ENCODE results near the gene CCDC167. TPM values are rescaled to one million over a fixed set of nuclear protein-coding genes. Genes with fewer than 3 reads are reported as not detected.

CCDC167 gene
- total RNA-seq, 1 donor from 2014 or later = 28.3 TPM

DNA sequence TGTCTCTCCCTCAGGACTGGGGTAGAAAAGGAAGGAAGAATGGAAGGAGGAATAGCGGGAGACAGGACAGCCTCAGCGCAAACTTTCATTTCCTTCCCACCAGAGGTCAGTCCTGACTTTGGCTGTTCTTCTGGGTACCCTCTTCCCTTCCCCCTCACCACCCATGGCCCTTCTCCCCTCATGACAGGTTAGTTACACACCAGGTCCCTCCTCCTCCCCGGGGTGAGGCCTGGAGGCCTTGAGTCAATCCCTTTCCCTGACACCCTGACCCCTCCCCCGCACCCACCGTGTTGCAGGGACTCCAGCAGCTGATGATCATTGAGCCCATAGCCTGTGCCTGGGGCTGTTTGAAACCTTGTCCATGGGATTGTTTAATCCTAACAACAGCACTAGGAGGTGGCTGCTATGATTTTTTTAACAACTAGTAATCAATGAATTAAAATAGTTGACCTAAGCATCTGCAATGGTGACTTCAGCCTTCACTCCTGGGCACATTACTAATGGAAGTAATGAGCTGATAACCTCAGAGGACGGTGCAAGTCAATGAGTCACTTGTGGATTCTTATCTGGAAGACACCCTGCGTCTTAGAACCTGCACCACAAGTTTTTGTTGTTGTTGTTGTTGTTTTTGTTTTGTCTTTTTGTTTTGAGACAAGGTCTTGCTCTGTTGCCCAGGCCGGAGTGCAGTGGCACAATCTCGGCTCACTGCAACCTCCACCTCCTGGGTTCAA is 46.6 kb upstream of the CCDC167 start:
- DNase-seq (ENCODE audit: low spot score) = no peak
- Mint-ChIP-seq H3K27me3 (ENCODE audit: low read depth) (peaks cover 2% of the 10 kb centered on the region), H3K36me3 (ENCODE audit: low read depth) (no peaks in the 10 kb centered on the region), H3K27ac (ENCODE audit: unreplicated experiment) (no peak overlapping the region), H3K4me1 (ENCODE audit: low read depth) (peaks cover 5% of the 10 kb centered on the region), H3K4me3 (ENCODE audit: unreplicated experiment) (no peak overlapping the region), H3K9me3 (ENCODE audit: low read depth) (no peaks in the 10 kb centered on the region)
- TF ChIP-seq, protein P1, sequence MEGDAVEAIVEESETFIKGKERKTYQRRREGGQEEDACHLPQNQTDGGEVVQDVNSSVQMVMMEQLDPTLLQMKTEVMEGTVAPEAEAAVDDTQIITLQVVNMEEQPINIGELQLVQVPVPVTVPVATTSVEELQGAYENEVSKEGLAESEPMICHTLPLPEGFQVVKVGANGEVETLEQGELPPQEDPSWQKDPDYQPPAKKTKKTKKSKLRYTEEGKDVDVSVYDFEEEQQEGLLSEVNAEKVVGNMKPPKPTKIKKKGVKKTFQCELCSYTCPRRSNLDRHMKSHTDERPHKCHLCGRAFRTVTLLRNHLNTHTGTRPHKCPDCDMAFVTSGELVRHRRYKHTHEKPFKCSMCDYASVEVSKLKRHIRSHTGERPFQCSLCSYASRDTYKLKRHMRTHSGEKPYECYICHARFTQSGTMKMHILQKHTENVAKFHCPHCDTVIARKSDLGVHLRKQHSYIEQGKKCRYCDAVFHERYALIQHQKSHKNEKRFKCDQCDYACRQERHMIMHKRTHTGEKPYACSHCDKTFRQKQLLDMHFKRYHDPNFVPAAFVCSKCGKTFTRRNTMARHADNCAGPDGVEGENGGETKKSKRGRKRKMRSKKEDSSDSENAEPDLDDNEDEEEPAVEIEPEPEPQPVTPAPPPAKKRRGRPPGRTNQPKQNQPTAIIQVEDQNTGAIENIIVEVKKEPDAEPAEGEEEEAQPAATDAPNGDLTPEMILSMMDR (IDR thresholded peaks at IDR 0.05) = no peak

DNA sequence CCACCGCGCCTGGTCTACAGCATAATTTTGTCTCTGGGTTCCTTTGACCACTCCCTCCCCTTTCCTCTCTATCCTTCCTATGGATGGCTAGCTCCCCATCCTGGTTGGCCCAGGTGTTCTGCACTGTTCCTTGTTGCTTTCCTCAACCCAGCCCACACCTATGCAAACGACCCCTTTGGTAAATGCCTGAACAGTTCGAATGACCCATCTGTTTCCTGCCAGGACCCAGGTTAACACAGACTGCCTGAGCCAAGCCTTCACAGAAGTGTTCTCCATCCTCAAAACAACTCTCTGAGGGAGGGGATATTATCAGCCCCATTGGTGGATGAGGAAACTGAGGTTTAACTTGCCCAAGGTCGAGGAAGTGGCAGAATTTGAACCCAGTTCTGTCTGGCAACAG is 44.8 kb upstream of the CCDC167 start:
- DNase-seq (ENCODE audit: low spot score) = no peak
- no peaks in the 10 kb centered on the region for H3K9me3 Mint-ChIP-seq (ENCODE audit: low read depth)
- TF ChIP-seq, protein P1 (IDR thresholded peaks at IDR 0.05) = no peak
- peaks cover 2% of the 10 kb centered on the region for H3K27me3 Mint-ChIP-seq (ENCODE audit: low read depth)
- peaks cover 5% of the 10 kb centered on the region for H3K4me1 Mint-ChIP-seq (ENCODE audit: low read depth)
- no peak overlapping the region for H3K4me3 Mint-ChIP-seq (ENCODE audit: unreplicated experiment)
- no peak overlapping the region for H3K27ac Mint-ChIP-seq (ENCODE audit: unreplicated experiment)
- no peaks in the 10 kb centered on the region for H3K36me3 Mint-ChIP-seq (ENCODE audit: low read depth)

DNA sequence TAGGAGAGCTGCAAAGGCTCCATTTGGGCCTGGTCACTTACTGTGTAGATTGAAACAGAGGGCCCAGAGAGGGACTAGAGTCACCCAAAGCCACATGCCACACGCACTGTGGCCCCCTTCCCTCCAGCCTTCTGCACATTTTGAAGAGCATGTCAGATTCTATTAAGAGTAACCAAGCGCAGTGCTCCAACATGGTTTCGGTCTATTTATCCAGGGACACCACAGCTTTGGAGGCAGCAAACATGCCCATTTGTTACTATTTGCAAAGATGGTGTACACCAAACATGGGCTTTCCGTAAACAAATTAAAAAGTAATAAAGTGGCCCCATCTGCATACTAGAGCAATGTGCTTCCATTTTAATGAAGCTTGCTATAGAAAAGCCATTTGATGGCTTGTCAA is 43.7 kb upstream of the CCDC167 start:
- Mint-ChIP-seq H3K27me3 (ENCODE audit: low read depth) (peaks cover 2% of the 10 kb centered on the region), H3K4me3 (ENCODE audit: unreplicated experiment) (no peak overlapping the region), H3K9me3 (ENCODE audit: low read depth) (no peaks in the 10 kb centered on the region), H3K4me1 (ENCODE audit: low read depth) (peaks cover 5% of the 10 kb centered on the region), H3K36me3 (ENCODE audit: low read depth) (no peaks in the 10 kb centered on the region), H3K27ac (ENCODE audit: unreplicated experiment) (no peak overlapping the region)
- TF ChIP-seq, protein P1 (IDR thresholded peaks at IDR 0.05) = no peak
- no peak for DNase-seq (ENCODE audit: low spot score)

DNA sequence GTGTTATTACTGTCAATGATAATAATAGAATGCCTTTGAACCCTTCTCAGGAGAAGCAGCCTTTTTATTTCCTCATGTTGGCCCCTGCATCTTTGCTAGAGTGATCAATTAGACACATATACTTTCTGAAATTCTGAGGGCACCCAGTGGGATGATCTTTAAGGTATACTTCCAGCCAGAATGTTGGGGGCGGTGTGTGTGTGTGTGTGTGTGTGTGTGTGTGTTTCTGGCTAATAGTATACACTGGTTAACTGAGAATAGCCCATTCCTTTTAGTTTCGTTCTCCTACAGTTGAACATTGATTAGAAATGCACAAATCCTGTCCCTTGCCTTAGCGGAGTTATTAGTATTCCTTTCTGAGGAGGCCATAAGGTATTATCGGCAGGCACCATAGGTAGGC is 41.7 kb upstream of the CCDC167 start:
- H3K4me1 Mint-ChIP-seq (ENCODE audit: low read depth) = no peaks in the 10 kb centered on the region
- no peak overlapping the region for H3K27ac Mint-ChIP-seq (ENCODE audit: unreplicated experiment)

DNA sequence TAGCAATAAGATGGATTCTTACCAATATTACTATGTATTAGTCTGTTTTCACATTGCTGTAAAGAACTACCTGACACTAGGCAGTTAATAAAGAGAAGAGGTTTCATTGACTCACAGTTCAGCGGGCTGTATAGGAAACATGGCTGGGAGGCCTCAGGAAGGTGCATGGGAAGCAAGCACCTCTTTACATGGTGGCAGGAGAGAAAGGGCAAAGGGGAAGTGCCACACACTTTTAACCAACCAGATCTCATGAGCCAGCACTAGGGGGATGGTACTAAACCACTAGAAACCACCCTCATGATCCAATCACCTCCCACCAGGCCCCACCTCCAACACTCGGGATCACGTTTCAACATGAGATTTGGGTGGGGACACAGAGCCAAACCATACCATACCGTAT is 40.7 kb upstream of the CCDC167 start:
- H3K4me3 Mint-ChIP-seq (ENCODE audit: unreplicated experiment) = no peak overlapping the region
- H3K36me3 Mint-ChIP-seq (ENCODE audit: low read depth) = no peaks in the 10 kb centered on the region
- peaks cover 13% of the 10 kb centered on the region for H3K27me3 Mint-ChIP-seq (ENCODE audit: low read depth)
- H3K9me3 Mint-ChIP-seq (ENCODE audit: low read depth) = no peaks in the 10 kb centered on the region
- peaks cover 8% of the 10 kb centered on the region for H3K4me1 Mint-ChIP-seq (ENCODE audit: low read depth)
- TF ChIP-seq, protein P1 (IDR thresholded peaks at IDR 0.05) = no peak
- no peak overlapping the region for H3K27ac Mint-ChIP-seq (ENCODE audit: unreplicated experiment)
- no peak for DNase-seq (ENCODE audit: low spot score)

More for the DNA sequence above, 41.7 kb upstream of the CCDC167 start:
- no peaks in the 10 kb centered on the region for H3K36me3 Mint-ChIP-seq (ENCODE audit: low read depth)
- peaks cover 7% of the 10 kb centered on the region for H3K27me3 Mint-ChIP-seq (ENCODE audit: low read depth)
- no peaks in the 10 kb centered on the region for H3K9me3 Mint-ChIP-seq (ENCODE audit: low read depth)
- no peak overlapping the region for H3K4me3 Mint-ChIP-seq (ENCODE audit: unreplicated experiment)
- TF ChIP-seq, protein P1 (IDR thresholded peaks at IDR 0.05) = no peak
- no peak for DNase-seq (ENCODE audit: low spot score)

Data from chondrocyte (in vitro differentiated cells).